Peyer's patch (tissue), 4 donors: ENCODE results near the gene KCNG4.

ENCODE experiments used
- POLR2A ChIP-seq, 2 donors: fragments of 450-650 bp; IDR thresholded peaks; one replicate each; pipeline ENCODE4 v1.5.1; 2017; ENCODE audit warnings: antibody characterized with exemption in 2 of 2, mild to moderate bottlenecking in 2 of 2, moderate library complexity in 2 of 2
- TF ChIP-seq, protein P1 (sequence below), 6 experiments: fragments of 450-650 bp in 4 of 6; fragments of 200-600 bp in 2 of 6; sonication (generic) in 1 of 6; IDR thresholded peaks; one replicate each; pipeline ENCODE4 v1.5.1; 2017 to 2019; ENCODE audit warnings: antibody characterized with exemption in 6 of 6, mild to moderate bottlenecking in 3 of 6, moderate library complexity in 1 of 6

DNA sequence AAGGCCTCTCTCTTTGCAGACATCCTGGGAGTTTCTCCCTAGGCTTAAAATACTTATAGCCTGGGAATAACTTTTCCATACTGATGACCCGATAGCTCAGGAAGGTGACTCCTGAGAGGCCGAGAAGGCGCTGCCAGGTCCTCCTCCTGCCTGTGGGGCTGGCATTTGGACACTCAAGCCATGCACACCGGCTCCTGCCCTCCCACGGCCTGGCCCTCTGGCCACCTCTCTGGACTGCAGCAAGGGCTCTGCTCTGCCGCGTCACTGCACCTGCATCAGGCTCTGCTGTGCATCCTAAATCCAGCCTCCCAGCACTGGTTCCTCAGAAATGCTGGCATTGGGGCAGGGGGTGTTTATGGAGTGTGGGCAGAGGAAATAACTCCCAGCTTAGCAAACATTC lies 14.2 kb downstream of the KCNG4 start:
- TF ChIP-seq, protein P1, sequence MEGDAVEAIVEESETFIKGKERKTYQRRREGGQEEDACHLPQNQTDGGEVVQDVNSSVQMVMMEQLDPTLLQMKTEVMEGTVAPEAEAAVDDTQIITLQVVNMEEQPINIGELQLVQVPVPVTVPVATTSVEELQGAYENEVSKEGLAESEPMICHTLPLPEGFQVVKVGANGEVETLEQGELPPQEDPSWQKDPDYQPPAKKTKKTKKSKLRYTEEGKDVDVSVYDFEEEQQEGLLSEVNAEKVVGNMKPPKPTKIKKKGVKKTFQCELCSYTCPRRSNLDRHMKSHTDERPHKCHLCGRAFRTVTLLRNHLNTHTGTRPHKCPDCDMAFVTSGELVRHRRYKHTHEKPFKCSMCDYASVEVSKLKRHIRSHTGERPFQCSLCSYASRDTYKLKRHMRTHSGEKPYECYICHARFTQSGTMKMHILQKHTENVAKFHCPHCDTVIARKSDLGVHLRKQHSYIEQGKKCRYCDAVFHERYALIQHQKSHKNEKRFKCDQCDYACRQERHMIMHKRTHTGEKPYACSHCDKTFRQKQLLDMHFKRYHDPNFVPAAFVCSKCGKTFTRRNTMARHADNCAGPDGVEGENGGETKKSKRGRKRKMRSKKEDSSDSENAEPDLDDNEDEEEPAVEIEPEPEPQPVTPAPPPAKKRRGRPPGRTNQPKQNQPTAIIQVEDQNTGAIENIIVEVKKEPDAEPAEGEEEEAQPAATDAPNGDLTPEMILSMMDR (IDR thresholded peaks at IDR 0.05), result no peak
- TF ChIP-seq POLR2A (IDR thresholded peaks at IDR 0.05), result no peak
